Measurements from ENCODE around the gene ENGASE. TPM values are rescaled to one million over a fixed set of nuclear protein-coding genes. Genes with fewer than 3 reads are reported as not detected.

The ENGASE gene
- total and polyA plus RNA-seq, 2 experiments from 2014 or later = 9.0 to 27.1 TPM

- Histone ChIP-seq H3K27me3 (ENCODE audit: insufficient read depth) (no peaks in the 10 kb centered on the region), H3K9me2 (ENCODE audit: insufficient read depth) (no peaks in the 10 kb centered on the region), H3K27ac (ENCODE audit: low read depth) (no peak overlapping the region), H2AFZ (no peak overlapping the region), H3K36me3 (ENCODE audit: insufficient read depth) (no peaks in the 10 kb centered on the region), H4K20me1 (replicated peaks; ENCODE audit: insufficient read depth) (no peaks in the 10 kb centered on the region), H3F3A (replicated peaks; ENCODE audit: low read depth) (no peaks in the 10 kb centered on the region), H3K4me3 (no peak overlapping the region), H3K4me1 (ENCODE audit: insufficient read depth) (no peaks in the 10 kb centered on the region), H3K79me2 (replicated peaks; ENCODE audit: insufficient read depth) (no peaks in the 10 kb centered on the region), H3K4me2 (no peak overlapping the region)
- Mint-ChIP-seq H3K27ac (no peak overlapping the region), H3K36me3 (ENCODE audit: low read depth) (no peaks in the 10 kb centered on the region), H3K4me3 (no peak overlapping the region), H3K9me3 (no peaks in the 10 kb centered on the region), H3K4me1 (peaks cover 5% of the 10 kb centered on the region), H3K27me3 (ENCODE audit: insufficient read depth, low read depth, poor library complexity) (peaks cover 7% of the 10 kb centered on the region)
- ATAC-seq = no peak
- DNase-seq (ENCODE audit: low spot score) = no peak
- TF ChIP-seq JUNB (IDR thresholded peaks at IDR 0.05; ENCODE audit: unreplicated experiment) = no peak
- TF ChIP-seq ZNF462 (CRISPR knock-in tag; IDR thresholded peaks at IDR 0.05) = no peak
- TF ChIP-seq EZH2phosphoT487 (IDR thresholded peaks at IDR 0.05; ENCODE audit: unreplicated experiment) = no peak
- TF ChIP-seq REST (IDR thresholded peaks at IDR 0.05; ENCODE audit: unreplicated experiment) = no peak
- TF ChIP-seq EZH2 (IDR thresholded peaks at IDR 0.05; ENCODE audit: low read depth, unreplicated experiment) = no peak
- TF ChIP-seq ZNF114 (CRISPR knock-in tag; IDR thresholded peaks at IDR 0.05) = no peak
- TF ChIP-seq ZNF331 (CRISPR knock-in tag; IDR thresholded peaks at IDR 0.05; ENCODE audit: low read depth) = no peak
- no peak for TF ChIP-seq STAT1 (IDR thresholded peaks at IDR 0.05; ENCODE audit: unreplicated experiment)
- no peak for TF ChIP-seq ETS1 (IDR thresholded peaks at IDR 0.05)
- TF ChIP-seq CREB1 (CRISPR knock-in tag; IDR thresholded peaks at IDR 0.05; ENCODE audit: low read depth) = no peak
- no peak for TF ChIP-seq CTCF (conservative IDR thresholded peaks at IDR 0.05; ENCODE audit: low read depth in 2 of 2)
- TF ChIP-seq NANOG (IDR thresholded peaks at IDR 0.05; ENCODE audit: borderline replicate concordance) = no peak
- no peak for TF ChIP-seq POLR2AphosphoS5 (IDR thresholded peaks at IDR 0.05; ENCODE audit: low read depth)
These were observed 38.0 kb upstream of the ENGASE start for GRCh38 chr17:79036596-79036995.

Measured in GM23338 (cell line).